NCI-H1092 treated with DMSO at 0.1 percent for 48 hours (cell line): ENCODE measurements around the gene EIF5A.

Experiments used
- DNase-seq: peaks from one replicate; lab custom pipeline; 2025; lab: John Stamatoyannopoulos, UW

Gene EIF5A

GRCh38 chr17:7285679-7286078, 21.7 kb upstream of the EIF5A start:
- no peak for DNase-seq

GRCh38 chr17:7289256-7290032, 18.0 kb upstream of the EIF5A start:
- no peak for DNase-seq

GRCh38 chr17:7290166-7290565, 17.3 kb upstream of the EIF5A start:
- DNase-seq: no peak

GRCh38 chr17:7290685-7291084, 16.7 kb upstream of the EIF5A start:
- DNase-seq: no peak

GRCh38 chr17:7292194-7292593, 15.2 kb upstream of the EIF5A start:
- no peak for DNase-seq

- DNase-seq: no peak
Observed at GRCh38 chr17:7292729-7293128, 14.7 kb upstream of the EIF5A start.

GRCh38 chr17:7293159-7293558, 14.3 kb upstream of the EIF5A start:
- DNase-seq: no peak

GRCh38 chr17:7293816-7294613, 13.4 kb upstream of the EIF5A start:
- DNase-seq: no peak

- DNase-seq: peak; percentile 77
Observed at GRCh38 chr17:7294614-7295153, 12.7 kb upstream of the EIF5A start, which contains the start of gene YBX2. Gene YBX2, minus strand, starts transcription at chr17:7294639. Its CDS starts 139 bp downstream, at chr17:7294500.

- DNase-seq: no peak
Observed at GRCh38 chr17:7295230-7296180, 11.9 kb upstream of the EIF5A start.

GRCh38 chr17:7296189-7296861, 11.1 kb upstream of the EIF5A start:
- peak; percentile 54 for DNase-seq

- no peak for DNase-seq
Observed at GRCh38 chr17:7304179-7304578, 3.2 kb upstream of the EIF5A start.

- no peak for DNase-seq
Observed at GRCh38 chr17:7307686-7308624, 527 bp downstream of the EIF5A start.

- DNase-seq: peak; percentile 22
Observed at GRCh38 chr17:7308625-7309433, 1.4 kb downstream of the EIF5A start.

- DNase-seq: no peak
Observed at GRCh38 chr17:7309628-7310027, 2.2 kb downstream of the EIF5A start.

- DNase-seq: no peak
Observed at GRCh38 chr17:7311110-7311705, 3.8 kb downstream of the EIF5A start.

GRCh38 chr17:7312432-7313087, 5.1 kb downstream of the EIF5A start:
- no peak for DNase-seq
